IMR-90 (cell line): Measurements from ENCODE around the gene MFSD12. TPM values are rescaled to one million over a fixed set of nuclear protein-coding genes. Genes with fewer than 3 reads are reported as not detected.

Experiments used
- ATAC-seq: fragments of 200-7000 bp; cut with Tn5 transposase; 2 replicates; pipeline ENCODE4 v1.9.1; 2020; ENCODE audit warnings: low read depth, mild to moderate bottlenecking, moderate library complexity
- BruUV-seq: library from RNA; stranded (reverse); fragments of 400-500 nt; replicated peaks from 2 replicates; lab custom pipeline; 2021; lab: Mats Ljungman, UMichigan
- CTCF ChIA-PET: fragments of 300-600 bp; formaldehyde crosslinking; extraction: SDS; loops from one replicate; lab custom pipeline; 2021; ENCODE audit warnings: antibody characterized with exemption; lab: Yijun Ruan, JAX
- POLR2A ChIA-PET: fragments of 300-600 bp; sonication (Branson Sonifier 250); formaldehyde crosslinking; loops from one replicate; lab custom pipeline; 2022; ENCODE audit warnings: antibody characterized with exemption; ENCODE audit not compliant: unreplicated experiment; lab: Charles Lee
- DNase-seq: peaks from one replicate; pipeline ENCODE4 v3.0.0; 2013
- H2AFZ ChIP-seq: replicated peaks from 2 replicates; pipeline ENCODE3; 2013; ENCODE audit warnings: low read length, mild to moderate bottlenecking; ENCODE audit not compliant: poor library complexity
- H2AK5ac ChIP-seq: 2 replicates; pipeline ENCODE4 v1.6.1; 2013; ENCODE audit warnings: low read depth, low read length, inconsistent platforms
- H2AK9ac ChIP-seq: replicated peaks from 2 replicates; pipeline ENCODE3; 2013; ENCODE audit warnings: mild to moderate bottlenecking, low read depth, low read length, moderate library complexity; ENCODE audit not compliant: poor library complexity
- H2BK120ac ChIP-seq: 2 replicates; pipeline ENCODE4 v1.6.1; 2013; ENCODE audit warnings: low read depth, low read length, inconsistent platforms
- H2BK15ac ChIP-seq: 3 replicates; pipeline ENCODE4 v1.6.1; 2013; ENCODE audit warnings: low read depth, low read length, inconsistent platforms
- H2BK20ac ChIP-seq: 2 replicates; pipeline ENCODE4 v1.6.1; 2013; ENCODE audit warnings: low read depth, mild to moderate bottlenecking, inconsistent platforms, low read length, moderate library complexity
- H2BK5ac ChIP-seq: 2 replicates; pipeline ENCODE4 v1.6.1; 2013; ENCODE audit warnings: mild to moderate bottlenecking, low read depth, low read length, inconsistent platforms; ENCODE audit not compliant: poor library complexity, severe bottlenecking
- H3K14ac ChIP-seq: replicated peaks from 2 replicates; pipeline ENCODE4 v1.6.1; 2013; ENCODE audit warnings: low read depth, low read length, inconsistent platforms
- H3K18ac ChIP-seq: 2 replicates; pipeline ENCODE4 v1.6.1; 2013; ENCODE audit warnings: low read depth, low read length, control low read depth
- H3K23ac ChIP-seq: 2 replicates; pipeline ENCODE4 v1.6.1; 2013; ENCODE audit warnings: low read depth, low read length, inconsistent platforms
- H3K27ac ChIP-seq: 2 replicates; pipeline ENCODE4 v1.5.1; 2013; ENCODE audit warnings: mild to moderate bottlenecking, control low read depth, low read length; ENCODE audit not compliant: insufficient read depth
- H3K27me3 ChIP-seq: 2 replicates; pipeline ENCODE4 v1.6.1; 2013; ENCODE audit warnings: low read length; ENCODE audit not compliant: control insufficient read depth, insufficient read depth
- H3K36me3 ChIP-seq: 2 replicates; pipeline ENCODE4 v1.6.1; 2013; ENCODE audit warnings: low read length, mixed read lengths; ENCODE audit not compliant: control insufficient read depth, insufficient read depth
- H3K4ac ChIP-seq: 2 replicates; pipeline ENCODE4 v1.6.1; 2013; ENCODE audit warnings: low read depth, low read length, inconsistent platforms
- H3K4me1 ChIP-seq: 2 replicates; pipeline ENCODE4 v1.6.1; 2013; ENCODE audit warnings: low read length, mixed read lengths; ENCODE audit not compliant: control insufficient read depth, insufficient read depth
- H3K4me2 ChIP-seq: 2 replicates; pipeline ENCODE4 v1.6.1; 2013; ENCODE audit warnings: low read depth, mild to moderate bottlenecking, control low read depth, low read length, moderate library complexity
- H3K4me3 ChIP-seq: 2 replicates; pipeline ENCODE4 v1.5.1; 2013; ENCODE audit warnings: low read depth, mild to moderate bottlenecking, control low read depth, low read length, moderate library complexity; ENCODE audit not compliant: insufficient read depth
- H3K56ac ChIP-seq: 2 replicates; pipeline ENCODE4 v1.6.1; 2013; ENCODE audit warnings: low read length, inconsistent platforms; ENCODE audit not compliant: insufficient read depth; ENCODE audit errors: extremely low read depth
- H3K79me1 ChIP-seq, 2 experiments: 2 replicates each; pipeline ENCODE4 v1.6.1; 2013; ENCODE audit warnings: low read length in 2 of 2, inconsistent platforms in 1 of 2, low read depth in 1 of 2
- H3K9ac ChIP-seq: 2 replicates; pipeline ENCODE4 v1.6.1; 2013; ENCODE audit warnings: low read depth, low read length, control low read depth
- H3K9me1 ChIP-seq: 2 replicates; pipeline ENCODE4 v1.6.1; 2013; ENCODE audit warnings: low read length, inconsistent platforms; ENCODE audit not compliant: insufficient read depth
- H3K9me3 ChIP-seq: 2 replicates; pipeline ENCODE4 v1.6.1; 2013; ENCODE audit warnings: low read length; ENCODE audit not compliant: control insufficient read depth, insufficient read depth
- H4K20me1 ChIP-seq: 2 replicates; pipeline ENCODE4 v1.6.1; 2013; ENCODE audit warnings: low read length, inconsistent platforms; ENCODE audit not compliant: insufficient read depth
- H4K5ac ChIP-seq: 2 replicates; pipeline ENCODE4 v1.6.1; 2013; ENCODE audit warnings: mild to moderate bottlenecking, low read depth, low read length, control low read depth
- H4K8ac ChIP-seq, 2 experiments: 2 replicates each; pipeline ENCODE4 v1.6.1; 2013; ENCODE audit warnings: low read depth in 2 of 2, low read length in 2 of 2, control low read depth in 1 of 2, inconsistent platforms in 1 of 2
- H4K91ac ChIP-seq: 2 replicates; pipeline ENCODE4 v1.6.1; 2013; ENCODE audit warnings: low read depth, low read length, inconsistent platforms; ENCODE audit not compliant: insufficient read depth
- POLR2A ChIP-seq: IDR thresholded peaks from 2 replicates; pipeline ENCODE4 v1.6.1; 2012; ENCODE audit warnings: mild to moderate bottlenecking, low read depth, low read length
- WGBS, 2 experiments: methylation state at CpG; one replicate each; pipeline versions ENCODE4 v1.1.5 to v1.1.7; 2013; ENCODE audit warnings: missing lambda C conversion rate in 2 of 2; ENCODE audit not compliant: insufficient read length in 1 of 2; ENCODE audit errors: extremely low coverage in 2 of 2; 5-methylcytosine and 5-hydroxymethylcytosine counted together
- dilution Hi-C: fragments of 300-500 bp; cut with HindIII; formaldehyde crosslinking; loops from one replicate; pipeline ENCODE4 v1.14.3; 2018; ENCODE audit warnings: low sequenced_read_pairs; ENCODE audit not compliant: unreplicated experiment
- in situ Hi-C: fragments of 300-500 bp; cut with MboI; formaldehyde crosslinking; loops from 3 replicates; pipeline ENCODE4 v1.14.3; 2019; ENCODE audit warnings: low sequenced_read_pairs, inconsistent platforms, mixed read lengths
- intact Hi-C: fragments of 100-400 bp; cut with micrococcal nuclease; formaldehyde crosslinking; loops from 2 replicates; pipeline ENCODE4 v1.10.0; 2022
- polyA plus RNA-seq, 3 experiments: library from polyadenylated mRNA; depleted of rRNA; stranded (reverse); fragments of >200 nt; gene quantifications; 2 replicates each; pipeline ENCODE4 v1.2.3, GENCODE V29; 2012; ENCODE audit warnings: low replicate concordance in 1 of 3
- total RNA-seq: library from RNA; depleted of rRNA; stranded (reverse); fragments of >200 nt; gene quantifications from 2 replicates; pipeline ENCODE4 v1.2.3, GENCODE V29; 2012
- TF ChIP-seq, protein P1 (sequence below): conservative IDR thresholded peaks from 2 replicates; pipeline ENCODE4 v1.5.1; 2012; ENCODE audit warnings: mild to moderate bottlenecking, low read depth, low read length, improper control_type of control experiment

Gene MFSD12
- total and polyA plus RNA-seq, 2 of the 4 experiments (the other 2 are of a cell fraction): 20.4 to 77.2 TPM

DNA sequence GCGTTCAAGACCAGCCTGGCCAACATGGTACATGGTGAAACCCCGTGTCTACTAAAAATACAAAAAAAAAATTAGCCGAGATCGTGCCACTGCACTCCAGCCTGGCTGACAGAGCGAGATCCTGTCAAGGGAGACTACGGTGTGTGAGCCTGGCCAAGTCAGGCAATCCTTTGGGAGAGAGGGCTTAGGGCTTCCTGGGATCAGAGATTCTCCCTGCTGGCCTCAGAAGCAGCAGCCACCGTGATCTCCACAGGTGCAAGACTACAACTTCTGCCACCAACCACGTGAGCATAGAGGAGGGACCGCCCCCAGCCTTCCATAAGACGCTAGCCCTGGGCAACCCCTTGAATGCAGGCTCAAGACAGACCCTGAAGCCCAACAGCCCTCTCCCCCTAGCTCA, 7.6 kb downstream of the MFSD12 start (continued):
- TF ChIP-seq, protein P1, sequence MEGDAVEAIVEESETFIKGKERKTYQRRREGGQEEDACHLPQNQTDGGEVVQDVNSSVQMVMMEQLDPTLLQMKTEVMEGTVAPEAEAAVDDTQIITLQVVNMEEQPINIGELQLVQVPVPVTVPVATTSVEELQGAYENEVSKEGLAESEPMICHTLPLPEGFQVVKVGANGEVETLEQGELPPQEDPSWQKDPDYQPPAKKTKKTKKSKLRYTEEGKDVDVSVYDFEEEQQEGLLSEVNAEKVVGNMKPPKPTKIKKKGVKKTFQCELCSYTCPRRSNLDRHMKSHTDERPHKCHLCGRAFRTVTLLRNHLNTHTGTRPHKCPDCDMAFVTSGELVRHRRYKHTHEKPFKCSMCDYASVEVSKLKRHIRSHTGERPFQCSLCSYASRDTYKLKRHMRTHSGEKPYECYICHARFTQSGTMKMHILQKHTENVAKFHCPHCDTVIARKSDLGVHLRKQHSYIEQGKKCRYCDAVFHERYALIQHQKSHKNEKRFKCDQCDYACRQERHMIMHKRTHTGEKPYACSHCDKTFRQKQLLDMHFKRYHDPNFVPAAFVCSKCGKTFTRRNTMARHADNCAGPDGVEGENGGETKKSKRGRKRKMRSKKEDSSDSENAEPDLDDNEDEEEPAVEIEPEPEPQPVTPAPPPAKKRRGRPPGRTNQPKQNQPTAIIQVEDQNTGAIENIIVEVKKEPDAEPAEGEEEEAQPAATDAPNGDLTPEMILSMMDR: no peak

DNA sequence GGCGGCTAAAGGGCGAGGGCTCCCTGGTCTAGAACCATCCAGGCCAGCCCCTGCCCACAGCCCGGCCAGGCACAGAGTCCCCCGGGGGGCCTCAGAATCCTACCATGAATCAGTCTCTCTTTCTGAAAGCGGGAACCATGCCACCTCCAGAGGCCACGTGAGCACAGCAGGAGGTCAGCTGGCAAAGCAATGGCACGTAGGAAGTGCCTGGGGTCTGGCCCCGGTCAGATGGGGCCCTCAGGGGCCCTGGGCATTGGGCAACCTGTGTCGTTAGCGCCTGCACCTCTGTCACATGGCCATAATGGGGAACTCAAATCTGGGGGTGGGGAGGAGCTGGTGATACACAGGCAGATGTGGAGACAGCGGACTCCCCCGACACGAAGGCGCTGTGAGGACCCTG, 8.8 kb downstream of the MFSD12 start:
- Histone ChIP-seq H3K36me3 (peaks cover 29% of the 10 kb centered on the region), H4K20me1 (peaks cover 36% of the 10 kb centered on the region), H3K79me1 (peaks cover 8 to 34% of the 10 kb centered on the region in 2 experiments), H3K18ac (no peak overlapping the region), H3K9me1 (no peaks in the 10 kb centered on the region), H2AFZ (no peak overlapping the region), H2AK5ac (no peak overlapping the region), H2BK5ac (no peak overlapping the region), H3K23ac (no peak overlapping the region), H2BK15ac (no peak overlapping the region), H3K9me3 (no peaks in the 10 kb centered on the region), H2BK120ac (no peak overlapping the region), H3K4me3 (no peak overlapping the region), H4K8ac (no peak overlapping the region), H3K27me3 (no peaks in the 10 kb centered on the region), H3K27ac (no peak overlapping the region), H3K14ac (no peak overlapping the region), H2AK9ac (no peak overlapping the region), H3K9ac (no peak overlapping the region), H4K91ac (no peak overlapping the region), H4K5ac (no peak overlapping the region), H3K4me2 (no peak overlapping the region), H2BK20ac (no peak overlapping the region), H3K4me1 (peaks cover 5% of the 10 kb centered on the region), H3K56ac (no peak overlapping the region), H3K4ac (no peak overlapping the region)
- dilution Hi-C loops: no loop called here
- WGBS, 2 experiments: 88% methylated on average over 5 of the region's 14 CpGs; no CpG with 5 or more reads in 1 of the 2 experiments
- in situ Hi-C loops: no loop called here
- no peak for TF ChIP-seq POLR2A
- BruUV-seq: no TSS peak
- ChIA-PET CTCF (no interaction called here), POLR2A (no interaction called here)
- intact Hi-C loops: no loop called here
- ATAC-seq (no peak), DNase-seq (no peak)
